GM19035 (cell line): ENCODE measurements around the gene DNAH8.
"Not testable (repeated sequence)": the region's sequence is repeated elsewhere in the genome, so short reads cannot be mapped to it uniquely, and the experiment has no call there.

ENCODE experiments used
- ATAC-seq: cut with Tn5 transposase; IDR thresholded peaks from one replicate; pipeline ENCODE4 v1.9.1; 2021; ENCODE audit not compliant: unreplicated experiment

The DNAH8 gene

DNA sequence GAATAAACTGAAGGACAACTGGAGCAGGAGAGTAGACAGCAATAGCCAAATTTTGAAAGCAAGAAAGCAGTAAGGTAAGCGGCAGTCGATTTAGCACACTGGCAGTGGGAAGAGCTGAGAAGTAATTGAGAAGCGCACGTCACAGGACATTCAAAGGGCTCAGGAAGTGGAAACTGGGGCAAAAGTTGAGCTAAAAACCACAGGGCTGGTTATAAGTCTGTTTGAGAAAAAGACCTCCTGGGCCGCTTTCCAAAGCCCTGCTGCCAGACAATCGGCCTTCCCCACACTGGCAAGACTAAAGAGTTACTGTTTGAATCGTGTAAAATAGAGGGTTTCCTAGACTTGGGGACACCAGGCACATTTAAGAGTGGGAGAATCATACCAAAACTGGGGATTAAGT is 161.4 kb downstream of the DNAH8 start:
- ATAC-seq, result no peak

DNA sequence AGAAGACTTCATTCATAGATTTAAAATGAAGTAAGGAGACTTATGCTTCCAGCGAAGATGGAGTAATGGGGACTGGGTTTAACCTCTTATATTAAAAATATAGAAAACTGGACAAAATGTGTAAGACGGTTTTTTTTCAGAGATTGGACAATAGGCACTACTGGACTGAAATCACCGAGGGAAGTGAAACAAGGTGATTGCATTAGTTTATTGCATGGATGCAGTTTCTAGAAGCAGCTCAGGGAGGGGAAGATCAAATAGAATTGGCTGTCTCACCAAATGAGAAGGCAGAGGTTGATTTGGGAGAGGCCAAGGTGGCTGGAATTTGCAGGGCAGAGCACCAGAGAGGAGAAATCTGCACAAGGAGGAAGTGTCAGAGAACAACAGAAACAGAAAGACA is 162.6 kb downstream of the DNAH8 start:
- ATAC-seq, result no peak

DNA sequence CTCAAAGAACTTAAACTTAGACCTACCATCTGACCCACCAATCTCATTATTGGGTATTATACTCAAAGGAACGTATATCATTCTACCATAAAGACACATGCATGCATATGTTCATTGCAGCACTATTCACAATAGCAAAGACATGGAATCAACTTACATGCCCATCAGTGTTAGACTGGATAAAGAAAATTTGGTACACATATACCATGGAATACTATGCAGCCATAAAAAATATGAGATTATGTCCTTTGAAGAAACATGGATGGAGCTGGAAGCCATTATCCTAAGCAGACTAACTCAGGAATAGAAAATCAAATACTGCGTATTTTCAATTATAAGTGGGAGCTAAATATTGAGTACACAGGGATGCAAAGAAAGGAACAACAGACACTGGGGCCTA is 167.0 kb downstream of the DNAH8 start:
- no peak for ATAC-seq

DNA sequence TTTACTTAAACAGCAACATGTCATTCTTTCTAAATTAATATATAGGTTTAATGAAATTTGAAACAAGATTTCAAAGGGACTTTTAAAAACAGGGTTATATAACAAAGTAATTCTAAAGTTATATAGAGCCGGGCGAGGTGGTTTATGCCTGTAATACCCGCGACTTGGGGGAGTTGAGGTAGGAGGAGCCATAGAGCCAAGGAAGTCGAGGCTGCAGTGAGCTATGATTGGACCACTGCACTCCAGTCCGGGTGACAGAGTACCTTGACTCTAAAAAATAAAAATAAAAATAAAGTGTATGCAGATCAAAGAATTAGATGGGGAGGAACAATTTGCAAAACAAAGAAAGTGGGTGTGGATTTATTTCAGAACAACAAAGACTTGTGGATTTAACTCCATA is 182.4 kb downstream of the DNAH8 start:
- no peak for ATAC-seq

DNA sequence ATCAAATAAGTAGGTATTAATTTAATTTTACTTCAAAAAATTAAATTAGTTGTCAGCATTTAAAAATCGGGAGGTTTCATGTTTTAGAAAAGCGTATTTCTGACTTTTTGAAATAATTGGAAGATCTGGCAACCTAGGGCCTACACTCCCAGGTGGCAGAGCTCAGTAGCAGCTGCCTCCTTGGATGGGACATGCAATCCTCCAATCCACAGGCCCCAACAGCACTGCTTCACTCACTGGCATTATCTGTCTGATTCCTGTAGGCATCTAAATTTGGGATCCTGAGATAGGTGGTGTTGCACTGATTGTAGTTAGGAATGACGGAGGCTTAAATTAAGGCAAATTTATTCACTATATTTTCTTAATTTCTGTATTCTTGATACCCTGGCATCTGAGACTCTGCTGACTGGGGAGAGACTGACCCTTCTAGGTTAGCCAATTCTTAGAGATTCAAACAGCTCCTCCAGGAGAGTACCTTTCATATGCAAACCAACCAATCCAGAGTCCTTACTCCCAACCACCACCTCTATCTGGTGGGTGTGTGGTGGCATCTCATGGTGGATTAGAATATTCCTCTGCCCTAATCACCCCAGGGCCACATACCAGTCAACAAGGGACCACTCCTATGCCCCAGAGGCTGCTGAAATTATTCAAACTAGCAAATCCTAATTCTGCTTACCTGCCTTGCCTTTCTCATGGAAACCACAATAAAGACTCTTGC is 186.9 kb downstream of the DNAH8 start:
- ATAC-seq, result no peak

DNA sequence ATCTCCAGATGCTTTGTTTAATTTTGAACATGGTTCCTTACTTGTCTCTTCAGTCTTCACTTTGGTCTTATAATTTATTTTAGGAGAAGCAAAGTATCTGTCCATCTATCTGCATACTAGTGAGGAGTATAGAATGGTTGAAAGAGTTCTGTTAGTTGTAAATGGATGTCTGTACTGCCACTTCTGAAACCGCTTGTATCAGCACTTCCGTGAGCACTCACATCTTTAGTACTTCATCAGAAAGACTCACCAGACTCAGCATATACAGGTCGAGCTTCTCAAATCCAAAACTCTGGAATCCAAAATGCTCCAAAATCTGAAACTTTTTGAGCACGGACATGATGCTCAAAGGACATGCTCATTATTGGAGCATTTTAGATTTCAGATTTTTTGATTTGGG is 191.5 kb downstream of the DNAH8 start:
- ATAC-seq, result no peak

DNA sequence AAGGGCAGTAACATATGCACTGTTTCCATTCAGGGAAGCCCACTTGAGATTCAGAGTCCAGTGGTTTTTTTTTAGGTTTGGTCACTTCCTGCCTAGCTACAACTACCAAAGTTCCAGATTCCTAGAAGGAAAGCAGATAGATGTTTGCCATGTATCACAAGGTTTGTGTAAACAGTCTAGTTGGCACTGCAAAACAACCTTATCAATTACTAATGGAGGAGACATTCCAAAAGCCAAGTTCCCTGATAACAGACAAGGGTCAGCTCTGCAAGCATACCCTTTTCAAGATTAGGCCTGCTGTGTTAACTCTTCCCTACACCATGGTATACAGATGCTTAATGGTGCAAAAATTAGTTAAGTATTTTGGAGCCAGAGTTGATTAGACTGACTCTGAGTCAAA is 192.2 kb downstream of the DNAH8 start:
- no peak for ATAC-seq

DNA sequence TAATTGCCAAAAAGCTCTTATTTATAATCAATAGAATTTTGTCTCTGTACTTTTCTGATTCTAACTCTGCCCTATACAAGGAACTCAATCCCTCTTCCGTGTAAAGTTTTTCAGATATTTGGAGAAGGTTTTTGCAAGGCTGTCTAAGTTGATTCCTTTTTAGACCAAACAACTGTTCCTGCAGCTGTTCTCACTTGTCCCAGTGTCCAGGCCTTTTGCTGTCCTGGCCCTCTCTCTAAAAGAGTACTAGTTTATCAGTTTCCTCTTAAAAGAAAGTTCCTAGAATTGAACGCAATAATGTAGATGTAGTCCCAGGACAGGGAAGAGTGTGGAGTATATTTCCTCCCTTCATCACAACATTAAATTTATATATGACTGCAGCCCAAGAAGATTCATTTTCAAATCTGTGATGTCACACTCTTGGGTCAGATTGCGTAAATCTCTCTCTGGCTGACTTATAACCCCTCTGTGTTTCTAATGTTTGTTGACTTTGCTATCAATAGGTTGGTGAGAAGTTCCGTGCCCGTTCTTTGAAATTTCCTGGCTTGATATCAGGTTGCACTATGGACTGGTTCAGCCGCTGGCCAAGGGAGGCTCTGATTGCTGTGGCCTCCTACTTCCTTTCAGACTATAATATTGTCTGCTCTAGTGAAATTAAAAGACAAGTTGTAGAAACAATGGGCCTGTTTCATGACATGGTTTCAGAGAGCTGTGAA is 194.1 kb downstream of the DNAH8 start:
- ATAC-seq, result no peak

DNA sequence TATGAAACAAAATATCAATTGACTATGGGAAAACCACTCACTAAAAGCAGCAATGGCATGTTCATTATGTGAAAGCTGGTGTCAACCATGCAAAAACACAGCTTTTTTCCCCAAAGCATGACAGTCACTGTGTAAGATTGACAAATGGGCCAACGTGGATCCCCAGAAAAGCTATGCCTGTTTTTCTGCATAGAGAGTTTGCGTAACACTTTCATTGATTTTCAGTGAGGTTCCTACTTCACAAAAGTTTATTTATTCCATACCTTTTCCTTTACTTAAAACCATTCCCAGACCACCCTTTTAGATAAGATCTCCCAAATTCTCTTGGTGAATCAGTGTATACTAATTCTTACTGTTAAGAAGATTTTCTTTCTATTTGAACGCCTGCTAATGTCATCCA is 195.1 kb downstream of the DNAH8 start:
- ATAC-seq, result no peak

DNA sequence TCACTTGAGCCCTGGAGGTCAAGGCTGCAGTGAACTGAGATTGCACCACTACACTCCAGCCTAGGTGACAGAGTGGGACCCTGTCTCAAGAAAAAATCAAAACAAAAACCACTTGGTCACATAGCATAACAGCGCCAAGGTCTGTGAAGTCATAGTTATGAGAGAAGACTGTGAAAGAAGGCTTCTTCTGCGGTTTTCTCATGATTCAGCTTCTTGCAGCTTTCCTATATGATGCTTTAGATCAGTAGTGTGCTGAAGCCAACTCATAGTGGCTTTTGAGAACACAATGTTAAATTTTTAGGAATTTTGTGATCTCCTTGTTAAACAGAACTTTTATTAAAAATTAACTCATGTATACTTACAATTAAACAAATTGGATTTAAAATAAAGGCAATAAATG is 197.3 kb downstream of the DNAH8 start:
- ATAC-seq, result no peak

DNA sequence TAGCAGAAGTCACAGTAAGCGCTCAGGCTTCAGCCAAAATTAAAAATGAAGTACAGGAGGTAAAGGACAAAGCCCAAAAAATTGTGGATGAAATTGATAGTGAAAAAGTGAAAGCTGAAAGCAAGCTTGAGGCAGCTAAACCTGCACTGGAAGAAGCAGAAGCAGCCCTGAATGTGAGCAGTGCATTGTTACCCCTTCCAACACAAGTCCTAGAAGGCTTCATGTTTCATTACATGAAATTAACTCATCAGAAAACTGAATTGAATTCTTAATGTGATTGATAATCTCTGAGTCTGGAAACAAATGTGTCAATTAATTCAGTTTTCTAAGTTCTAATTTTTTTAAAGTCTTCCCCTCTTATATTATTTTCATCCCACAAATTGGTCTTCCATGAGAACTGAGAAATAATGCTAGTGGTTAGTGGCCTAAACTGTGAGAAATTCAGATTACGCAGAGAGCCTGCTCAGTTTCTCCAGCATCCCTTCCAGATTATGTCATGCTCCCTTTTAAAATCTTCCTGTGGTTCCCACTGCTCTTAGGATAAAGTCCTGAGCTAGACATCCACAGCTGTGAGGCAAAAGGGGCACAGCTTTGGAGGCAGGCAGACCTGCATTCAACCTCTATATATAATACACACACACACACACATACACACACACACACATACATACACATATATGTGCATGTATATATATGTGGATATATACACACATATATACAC is 200.3 kb downstream of the DNAH8 start:
- no peak for ATAC-seq

DNA sequence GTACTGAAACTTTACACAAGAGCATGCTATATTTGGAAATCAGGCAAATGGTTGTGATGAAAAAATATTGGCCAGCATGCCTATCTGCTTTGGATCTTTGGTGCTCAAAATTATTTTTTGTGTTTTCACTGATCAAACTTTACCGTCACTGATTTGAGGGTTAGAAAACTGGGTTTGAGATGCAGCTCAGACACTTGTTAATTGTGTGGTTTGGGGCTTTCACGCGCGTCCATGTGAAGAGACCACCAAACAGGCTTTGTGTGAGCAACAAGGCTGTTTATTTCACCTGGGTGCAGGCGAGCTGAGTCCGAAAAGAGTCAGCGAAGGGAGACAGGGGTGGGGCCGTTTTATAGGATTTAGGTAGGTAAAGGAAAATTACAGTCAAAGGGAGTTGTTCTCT is 206.4 kb downstream of the DNAH8 start:
- not testable (repeated sequence) for ATAC-seq

DNA sequence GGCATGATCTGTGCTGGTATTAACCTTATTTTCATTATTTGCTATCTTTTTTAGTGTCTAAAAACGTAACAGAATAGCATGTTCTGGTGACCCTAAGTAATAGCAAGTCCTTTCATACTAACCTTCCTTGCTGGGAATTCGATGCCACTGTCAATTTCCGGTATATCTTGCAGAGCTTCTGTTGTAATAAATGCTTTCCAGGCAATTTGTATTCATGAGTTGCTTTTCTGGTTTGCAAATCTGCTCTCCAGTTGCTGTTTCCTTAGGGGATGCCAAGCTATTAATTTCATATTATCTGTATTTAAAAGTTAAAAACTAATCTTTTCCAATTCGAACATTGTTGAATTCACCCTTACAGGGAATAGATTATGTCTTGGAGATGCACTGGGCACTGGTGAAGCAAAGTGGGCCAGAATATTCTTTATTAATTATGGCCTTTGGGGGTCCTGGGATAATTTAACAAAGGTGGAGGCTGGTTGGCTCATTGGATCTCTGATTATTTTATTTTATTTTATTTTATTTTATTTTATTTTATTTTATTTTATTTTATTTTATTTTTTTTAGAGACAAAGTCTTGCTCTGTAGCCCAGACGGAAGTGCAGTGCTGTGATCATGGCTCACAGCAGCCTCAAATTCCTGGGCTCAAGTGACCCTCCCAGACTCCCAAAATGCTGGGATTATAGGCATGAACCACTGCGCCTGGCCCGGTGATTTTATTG is 209.8 kb downstream of the DNAH8 start:
- ATAC-seq, result no peak

DNA sequence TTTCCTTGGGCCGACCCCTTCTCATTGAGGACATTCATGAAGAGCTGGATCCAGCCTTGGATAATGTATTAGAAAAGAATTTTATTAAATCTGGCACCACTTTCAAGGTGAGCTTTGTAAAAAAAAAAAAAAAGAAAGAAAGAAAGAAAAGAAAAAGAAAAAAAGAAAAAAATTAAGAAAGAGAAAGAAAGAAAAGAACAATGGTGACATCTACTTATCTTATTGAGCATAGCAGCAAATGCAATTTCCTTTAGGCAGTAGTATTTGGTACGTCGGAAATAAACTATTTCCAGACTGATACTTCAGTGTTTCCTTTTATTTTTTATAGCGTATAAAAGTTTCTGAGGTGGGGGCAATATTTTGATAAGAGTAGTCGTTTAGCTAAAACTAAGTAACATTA is 214.4 kb downstream of the DNAH8 start:
- ATAC-seq, result no peak

DNA sequence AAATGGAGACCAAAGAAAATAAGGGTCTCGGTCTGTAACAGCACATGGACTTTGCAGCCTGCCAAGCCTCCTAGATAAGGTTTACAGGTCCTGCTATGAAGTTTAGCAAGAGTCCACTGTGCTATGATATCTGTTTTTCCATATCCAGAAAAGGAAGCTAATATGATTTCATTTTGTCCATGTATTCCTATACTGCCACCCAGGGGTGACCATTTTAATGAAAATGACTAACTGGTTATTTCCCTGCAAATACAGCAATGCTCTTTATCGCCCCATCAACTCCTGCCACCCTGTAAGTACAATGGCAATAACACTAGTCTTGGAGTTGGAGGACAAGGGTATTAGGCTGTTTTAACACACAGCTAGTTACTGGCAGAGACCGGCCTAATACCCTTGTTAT is 218.3 kb downstream of the DNAH8 start:
- ATAC-seq, result no peak

DNA sequence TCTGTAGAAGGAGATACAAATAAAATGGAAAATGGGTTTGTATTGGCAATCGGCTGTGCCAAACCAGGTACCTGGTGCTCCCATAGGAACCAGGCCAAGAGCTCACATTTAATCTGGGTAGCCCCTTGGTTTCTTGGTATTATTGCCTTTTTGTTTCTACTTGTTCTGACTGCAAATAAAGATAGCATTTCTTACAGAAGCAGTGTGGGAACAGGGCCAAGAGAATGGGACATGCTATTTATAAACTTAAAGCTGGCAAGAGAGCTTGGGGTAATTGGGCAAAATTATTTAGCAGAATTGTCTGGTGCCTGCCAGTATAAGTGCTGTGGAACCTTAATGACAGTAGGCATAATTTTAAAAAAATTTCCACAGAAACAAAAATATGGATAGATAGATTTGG is 219.9 kb downstream of the DNAH8 start:
- no peak for ATAC-seq

DNA sequence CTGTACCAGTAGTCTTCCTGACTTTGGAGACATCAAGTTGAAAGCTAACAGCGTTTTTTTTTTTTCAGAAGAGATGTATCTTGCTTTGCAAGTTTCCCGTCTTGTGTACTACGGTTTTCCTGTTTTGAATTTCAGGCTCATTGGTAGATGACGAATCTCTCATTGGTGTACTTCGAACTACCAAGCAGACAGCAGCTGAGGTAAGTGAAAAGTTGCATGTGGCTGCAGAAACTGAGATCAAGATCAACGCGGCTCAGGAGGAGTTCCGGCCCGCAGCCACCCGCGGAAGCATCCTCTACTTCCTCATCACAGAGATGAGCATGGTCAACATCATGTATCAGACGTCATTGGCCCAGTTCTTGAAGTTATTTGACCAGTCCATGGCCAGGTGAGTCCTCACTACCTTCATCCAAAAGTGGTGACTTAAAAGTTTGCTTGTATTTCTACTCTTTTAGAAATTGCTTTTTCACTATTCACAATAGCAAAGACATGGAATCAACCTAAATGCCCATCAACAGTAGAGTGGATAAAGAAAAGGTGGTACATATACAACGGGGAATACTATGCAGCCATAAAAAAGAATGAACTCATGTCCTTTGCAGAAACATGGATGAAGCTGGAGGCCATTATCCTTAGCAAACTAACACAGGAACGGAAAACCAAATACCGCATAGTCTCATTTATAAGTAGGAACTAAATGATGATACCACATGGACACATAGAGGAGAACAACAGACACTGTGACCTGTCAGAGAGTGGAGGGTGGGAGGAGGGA is 222.9 kb downstream of the DNAH8 start:
- no peak for ATAC-seq

DNA sequence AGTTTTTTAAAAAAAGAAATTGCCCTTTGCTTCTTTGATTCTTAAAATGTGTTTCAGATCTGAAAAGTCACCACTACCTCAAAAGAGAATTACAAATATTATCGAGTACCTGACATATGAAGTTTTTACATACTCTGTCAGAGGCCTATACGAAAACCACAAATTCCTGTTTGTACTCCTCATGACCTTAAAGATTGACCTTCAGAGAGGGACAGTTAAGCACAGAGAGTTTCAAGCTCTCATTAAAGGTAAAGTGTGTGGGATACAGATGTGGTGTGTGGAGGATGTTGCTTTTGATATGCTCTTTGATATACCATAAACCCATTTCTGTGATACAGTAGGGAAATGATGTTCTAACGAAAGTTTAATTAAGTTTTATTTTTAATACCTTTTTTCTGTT is 223.6 kb downstream of the DNAH8 start:
- ATAC-seq, result no peak

DNA sequence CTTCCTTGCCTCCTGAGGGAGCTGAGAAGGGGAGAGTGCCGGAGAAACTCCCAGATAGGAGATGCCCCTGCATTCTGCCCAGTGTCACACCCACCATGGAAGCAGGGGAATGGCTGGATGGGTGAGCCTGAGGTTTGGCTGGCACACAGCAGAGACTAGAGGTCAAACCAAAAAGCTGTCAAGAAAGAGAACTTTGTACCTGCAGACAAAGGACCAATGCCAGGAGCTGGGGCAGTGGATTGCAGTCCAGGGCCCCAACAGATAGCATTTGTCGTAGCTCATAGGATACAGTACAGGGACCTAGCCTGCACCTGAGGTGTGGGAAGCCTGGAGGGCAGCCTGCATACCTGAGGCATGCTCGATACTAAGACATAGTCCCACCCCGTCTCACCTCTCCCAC is 227.3 kb downstream of the DNAH8 start:
- ATAC-seq, result no peak

DNA sequence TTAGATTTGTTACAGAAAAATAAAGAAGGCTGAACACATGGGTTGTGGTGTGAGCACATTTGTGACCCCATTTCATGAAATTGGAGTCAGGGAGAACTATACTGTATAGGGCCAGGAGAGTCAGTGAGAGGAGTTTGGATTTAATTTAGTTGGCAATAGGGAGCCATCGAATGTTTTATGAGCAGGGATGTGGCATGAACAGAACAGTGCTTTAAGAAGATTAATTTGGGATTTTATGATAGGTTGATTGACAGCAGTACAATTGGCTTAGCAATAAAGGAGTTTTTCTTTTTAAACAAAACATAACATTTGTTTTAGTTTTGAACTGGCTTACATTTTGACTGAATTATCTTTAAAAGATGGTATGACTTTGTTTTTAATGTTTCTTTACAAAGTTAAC is 227.9 kb downstream of the DNAH8 start:
- no peak for ATAC-seq

DNA sequence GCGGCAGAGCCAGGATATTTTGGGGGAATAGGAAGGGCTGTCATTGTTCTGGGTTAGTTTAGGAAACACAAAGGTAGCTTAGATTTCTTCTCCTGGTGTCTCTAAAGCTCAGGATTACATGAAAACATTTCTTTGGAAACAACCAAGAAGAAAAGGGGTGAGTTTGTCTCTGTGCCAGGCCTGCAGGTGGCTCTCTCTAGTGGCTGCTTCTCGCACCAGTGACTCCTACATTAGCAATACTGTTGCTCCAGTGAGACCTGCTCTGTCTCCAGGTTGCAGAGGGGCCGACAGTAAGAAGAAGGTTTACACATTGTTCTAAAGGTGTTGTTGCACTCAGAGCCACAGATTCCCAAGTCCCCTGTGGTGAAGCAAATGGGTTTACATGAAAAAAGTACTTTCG is 228.9 kb downstream of the DNAH8 start:
- ATAC-seq, result no peak
